MM.1S (cell line): ENCODE results near the gene NR1H2.

Experiments
- EZH2 ChIP-seq: fragments of 300-600 bp; sonication (generic); optimal IDR thresholded peaks from 2 replicates; pipeline ENCODE3; 2017; ENCODE audit warnings: low read depth, mild to moderate bottlenecking, antibody characterized with exemption, low read length, mixed read lengths
- EZH2phosphoT487 ChIP-seq: fragments of 300-600 bp; sonication (generic); IDR thresholded peaks from 2 replicates; pipeline ENCODE4 v1.6.1; 2018; ENCODE audit warnings: antibody characterized with exemption, low read length
- TF ChIP-seq, protein P1 (sequence below): fragments of 300-600 bp; sonication (generic); IDR thresholded peaks from 2 replicates; pipeline ENCODE4 v1.5.1; 2016; ENCODE audit warnings: antibody characterized with exemption, low read length, mixed read lengths

DNA sequence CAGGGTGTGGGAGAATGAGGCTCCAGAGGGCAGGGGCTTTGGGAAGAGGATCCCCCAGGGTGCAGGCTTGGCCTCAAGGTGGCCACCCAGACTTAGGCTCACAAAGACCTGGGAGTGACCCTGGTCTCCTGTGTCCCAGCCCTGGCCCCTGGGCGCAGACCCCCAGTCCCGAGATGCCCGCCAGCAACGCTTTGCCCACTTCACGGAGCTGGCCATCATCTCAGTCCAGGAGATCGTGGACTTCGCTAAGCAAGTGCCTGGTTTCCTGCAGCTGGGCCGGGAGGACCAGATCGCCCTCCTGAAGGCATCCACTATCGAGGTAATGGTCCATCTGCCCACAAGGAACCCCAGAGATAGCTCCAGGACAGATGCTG lies 2.6 kb downstream of the NR1H2 start:
- no peak for TF ChIP-seq EZH2phosphoT487
- TF ChIP-seq, protein P1, sequence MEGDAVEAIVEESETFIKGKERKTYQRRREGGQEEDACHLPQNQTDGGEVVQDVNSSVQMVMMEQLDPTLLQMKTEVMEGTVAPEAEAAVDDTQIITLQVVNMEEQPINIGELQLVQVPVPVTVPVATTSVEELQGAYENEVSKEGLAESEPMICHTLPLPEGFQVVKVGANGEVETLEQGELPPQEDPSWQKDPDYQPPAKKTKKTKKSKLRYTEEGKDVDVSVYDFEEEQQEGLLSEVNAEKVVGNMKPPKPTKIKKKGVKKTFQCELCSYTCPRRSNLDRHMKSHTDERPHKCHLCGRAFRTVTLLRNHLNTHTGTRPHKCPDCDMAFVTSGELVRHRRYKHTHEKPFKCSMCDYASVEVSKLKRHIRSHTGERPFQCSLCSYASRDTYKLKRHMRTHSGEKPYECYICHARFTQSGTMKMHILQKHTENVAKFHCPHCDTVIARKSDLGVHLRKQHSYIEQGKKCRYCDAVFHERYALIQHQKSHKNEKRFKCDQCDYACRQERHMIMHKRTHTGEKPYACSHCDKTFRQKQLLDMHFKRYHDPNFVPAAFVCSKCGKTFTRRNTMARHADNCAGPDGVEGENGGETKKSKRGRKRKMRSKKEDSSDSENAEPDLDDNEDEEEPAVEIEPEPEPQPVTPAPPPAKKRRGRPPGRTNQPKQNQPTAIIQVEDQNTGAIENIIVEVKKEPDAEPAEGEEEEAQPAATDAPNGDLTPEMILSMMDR, result no peak
- TF ChIP-seq EZH2, result no peak
